Smooth muscle cell (in vitro differentiated cells): ENCODE results near the gene PGAP3. TPM values are rescaled to one million over a fixed set of nuclear protein-coding genes. Genes with fewer than 3 reads are reported as not detected.
"Not testable (repeated sequence)": the region's sequence is repeated elsewhere in the genome, so short reads cannot be mapped to it uniquely, and the experiment has no call there.

Source experiments
- DNase-seq: peaks from one replicate; lab custom pipeline; 2025; ENCODE audit not compliant: unreplicated experiment; lab: John Stamatoyannopoulos, UW
- H2AFZ ChIP-seq: fragments of 200-600 bp; sonication (generic); 2 replicates; pipeline ENCODE4 v1.6.0; 2016; ENCODE audit warnings: antibody characterized with exemption, low read depth, mild to moderate bottlenecking
- H3F3A ChIP-seq: fragments of 200-600 bp; sonication (generic); 2 replicates; pipeline ENCODE4 v1.6.0; 2017; ENCODE audit warnings: antibody characterized with exemption, low read depth
- H3K27ac ChIP-seq: fragments of 200-600 bp; sonication (generic); 2 replicates; pipeline ENCODE4 v1.5.1; 2016; ENCODE audit warnings: low read depth, mild to moderate bottlenecking
- H3K27me3 ChIP-seq: fragments of 200-600 bp; sonication (generic); 2 replicates; pipeline ENCODE4 v1.6.1; 2016; ENCODE audit warnings: low read depth, mild to moderate bottlenecking
- H3K36me3 ChIP-seq: fragments of 200-600 bp; sonication (generic); 2 replicates; pipeline ENCODE4 v1.5.1; 2016; ENCODE audit warnings: low read depth
- H3K4me1 ChIP-seq: fragments of 200-600 bp; sonication (generic); 2 replicates; pipeline ENCODE4 v1.5.1; 2016; ENCODE audit warnings: low read depth
- H3K4me2 ChIP-seq: fragments of 200-600 bp; sonication (generic); 2 replicates; pipeline ENCODE4 v1.6.0; 2016; ENCODE audit warnings: mild to moderate bottlenecking
- H3K4me3 ChIP-seq: fragments of 200-600 bp; sonication (generic); 2 replicates; pipeline ENCODE4 v1.5.1; 2016; ENCODE audit warnings: mild to moderate bottlenecking
- H3K79me2 ChIP-seq: fragments of 200-600 bp; sonication (generic); 2 replicates; pipeline ENCODE4 v1.6.0; 2016; ENCODE audit warnings: low read depth, mild to moderate bottlenecking
- H3K9ac ChIP-seq: fragments of 200-600 bp; sonication (generic); 2 replicates; pipeline ENCODE4 v1.6.0; 2016; ENCODE audit warnings: low read depth
- H3K9me3 ChIP-seq: fragments of 200-600 bp; sonication (generic); replicated peaks from 2 replicates; pipeline ENCODE4 v1.5.1; 2016; ENCODE audit warnings: low read depth
- H4K20me1 ChIP-seq: fragments of 200-600 bp; sonication (generic); 2 replicates; pipeline ENCODE4 v1.6.0; 2016; ENCODE audit warnings: low read depth
- CTCF ChIP-seq: fragments of 200-600 bp; sonication (generic); IDR thresholded peaks from 2 replicates; pipeline ENCODE4 v1.5.1; 2017; ENCODE audit warnings: borderline replicate concordance, mild to moderate bottlenecking, antibody characterized with exemption; ENCODE audit not compliant: insufficient read depth, poor library complexity, severe bottlenecking
- WGBS: methylation state at CpG from one replicate; pipeline ENCODE4 v1.1.7; 2016; ENCODE audit warnings: low lambda C conversion rate; 5-methylcytosine and 5-hydroxymethylcytosine counted together
- polyA plus RNA-seq: library from polyadenylated mRNA; unstranded; fragments of >200 nt; fragmentation: Nextera tagmentation; extraction: Ambion mirVana; gene quantifications from 2 replicates; pipeline ENCODE4 v1.2.1, GENCODE V29; 2016
- total RNA-seq: library from RNA; depleted of rRNA; stranded (reverse); fragments of >200 nt; gene quantifications from 2 replicates; pipeline ENCODE4 v1.2.3, GENCODE V29; 2014

PGAP3 gene
- total and polyA plus RNA-seq, 2 experiments from 2014 or later, result 19.1 to 19.4 TPM

GRCh38 chr17:39711851-39712250, 24.0 kb upstream of the PGAP3 start:
- DNase-seq, result no peak
- H3K4me2 ChIP-seq, result no peak overlapping the region
- H3F3A ChIP-seq, result no peaks in the 10 kb centered on the region
- no peaks in the 10 kb centered on the region for H3K79me2 ChIP-seq
- no peak overlapping the region for H3K9ac ChIP-seq
- no peaks in the 10 kb centered on the region for H3K27me3 ChIP-seq
- H2AFZ ChIP-seq, result no peak overlapping the region
- H3K4me1 ChIP-seq, result no peaks in the 10 kb centered on the region
- no peak for TF ChIP-seq CTCF
- peaks cover 8% of the 10 kb centered on the region for H4K20me1 ChIP-seq
- no peak overlapping the region for H3K4me3 ChIP-seq
- no peaks in the 10 kb centered on the region for H3K36me3 ChIP-seq
- no peak overlapping the region for H3K27ac ChIP-seq
- no peaks in the 10 kb centered on the region for H3K9me3 ChIP-seq
- WGBS, result 96% methylated on average over 10 of the region's 10 CpGs

GRCh38 chr17:39711071-39711470, 23.2 kb upstream of the PGAP3 start:
- not testable (repeated sequence) for H3F3A ChIP-seq, H2AFZ ChIP-seq, H3K27me3 ChIP-seq, H3K4me3 ChIP-seq, H3K36me3 ChIP-seq, H3K9me3 ChIP-seq, H3K9ac ChIP-seq, H3K79me2 ChIP-seq, H3K27ac ChIP-seq, H3K4me2 ChIP-seq, DNase-seq, H3K4me1 ChIP-seq
- WGBS, result 96% methylated on average over 11 of the region's 11 CpGs
- peaks cover 16% of the 10 kb centered on the region for H4K20me1 ChIP-seq

- Histone ChIP-seq H2AFZ (no peak overlapping the region), H3K4me3 (no peak overlapping the region), H3K36me3 (no peaks in the 10 kb centered on the region), H3K27me3 (no peaks in the 10 kb centered on the region), H3K79me2 (peaks cover 2% of the 10 kb centered on the region), H3K27ac (no peak overlapping the region), H4K20me1 (peaks cover 24% of the 10 kb centered on the region), H3K9ac (no peak overlapping the region), H3F3A (no peaks in the 10 kb centered on the region), H3K4me2 (no peak overlapping the region), H3K4me1 (peaks cover 1% of the 10 kb centered on the region), H3K9me3 (no peaks in the 10 kb centered on the region)
- TF ChIP-seq CTCF, result no peak
- DNase-seq, result no peak
- 98% methylated on average over 20 of the region's 20 CpGs for WGBS
Observed at GRCh38 chr17:39709998-39710964, 22.4 kb upstream of the PGAP3 start.

- 96% methylated on average over 14 of the region's 14 CpGs for WGBS
- H4K20me1 ChIP-seq, result peaks cover 32% of the 10 kb centered on the region
- peaks cover 2% of the 10 kb centered on the region for H3K79me2 ChIP-seq
- H3K27ac ChIP-seq, result no peak overlapping the region
- H3K36me3 ChIP-seq, result no peaks in the 10 kb centered on the region
- H3K27me3 ChIP-seq, result no peaks in the 10 kb centered on the region
- no peak overlapping the region for H3K4me2 ChIP-seq
- H3F3A ChIP-seq, result no peaks in the 10 kb centered on the region
- no peak overlapping the region for H3K9ac ChIP-seq
- H3K4me1 ChIP-seq, result peaks cover 9% of the 10 kb centered on the region
- no peak overlapping the region for H2AFZ ChIP-seq
- no peak overlapping the region for H3K4me3 ChIP-seq
- TF ChIP-seq CTCF, result no peak
- H3K9me3 ChIP-seq, result no peaks in the 10 kb centered on the region
- DNase-seq, result no peak
Observed at GRCh38 chr17:39709319-39709997, 21.6 kb upstream of the PGAP3 start.
